ENCODE measurements around the gene TMEM109. TPM values are rescaled to one million over a fixed set of nuclear protein-coding genes. Genes with fewer than 3 reads are reported as not detected.
A peak's percentile ranks its signal among the peaks of the same experiment; 100 is the strongest.

The TMEM109 gene
- total and polyA plus RNA-seq, 9 of the 15 experiments (the other 6 are each of a cell fraction or from before 2014, with no cell fraction given): 9.2 to 71.3 (median 30.5) TPM

DNA sequence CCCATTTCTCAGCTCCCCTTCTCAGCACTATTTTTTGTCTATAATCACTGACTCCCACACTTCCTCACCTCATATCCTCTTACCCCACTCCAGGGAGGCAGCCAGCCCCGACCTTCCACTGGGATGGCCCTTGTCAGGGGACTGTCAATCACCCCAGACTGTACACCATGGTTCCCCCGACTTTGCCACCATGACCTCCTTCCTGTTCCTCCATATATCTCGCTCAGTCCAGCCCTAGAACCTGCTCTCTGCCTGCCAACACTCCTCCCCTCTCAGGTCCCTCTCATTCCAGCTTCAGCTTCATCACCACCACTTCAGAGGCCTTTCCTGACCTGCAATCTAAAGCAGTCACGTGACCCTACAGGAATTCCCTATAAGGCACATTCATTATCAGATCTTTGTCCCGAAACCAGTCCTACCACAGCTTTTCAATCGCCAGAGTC is 24.1 kb upstream of the TMEM109 start (continued):
- TF ChIP-seq KLF13 (tag; IDR thresholded peaks at IDR 0.05; ENCODE audit: borderline replicate concordance, low read depth): no peak
- TF ChIP-seq HNRNPLL (IDR thresholded peaks at IDR 0.05; ENCODE audit: low read depth, low read length, poor library complexity, severe bottlenecking): no peak
- TF ChIP-seq NFRKB (IDR thresholded peaks at IDR 0.05; ENCODE audit: low read depth): no peak
- TF ChIP-seq GTF2A2 (tag; IDR thresholded peaks at IDR 0.05): no peak
- TF ChIP-seq POLR2A (conservative IDR thresholded peaks at IDR 0.05): peak; percentile 56; the same call in 1 of the 2 replicates
- TF ChIP-seq NR2F6 (CRISPR knock-in tag; IDR thresholded peaks at IDR 0.05): no peak

DNA sequence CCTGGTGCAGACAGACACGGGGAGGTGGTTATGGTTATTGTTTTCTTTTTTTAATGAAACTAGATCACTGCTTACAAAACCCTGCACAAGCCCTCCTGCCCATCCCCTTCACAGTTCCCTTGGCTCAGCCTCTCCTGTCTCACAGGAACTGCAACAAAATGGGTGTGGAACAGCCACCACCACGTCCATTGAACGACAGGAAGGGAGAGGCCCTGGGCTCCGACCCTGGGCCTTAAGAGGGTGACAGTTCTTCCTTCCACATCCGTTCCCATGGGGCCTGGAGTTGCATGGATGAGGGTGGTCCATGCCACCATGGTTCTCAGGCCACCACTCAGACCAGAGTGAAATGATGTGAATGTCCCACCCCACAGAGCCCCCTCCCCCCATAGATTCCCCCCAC is 23.3 kb upstream of the TMEM109 start:
- Histone ChIP-seq H3K4me1 (replicated peaks in 1 of 2; ENCODE audit: control insufficient read depth in 2 of 2, insufficient read depth in 2 of 2, low read length in 2 of 2) (peaks cover 7 to 32% of the 10 kb centered on the region in 2 experiments), H3K79me2 (ENCODE audit: control insufficient read depth, insufficient read depth, low read length) (no peaks in the 10 kb centered on the region), H3K9ac (ENCODE audit: insufficient read depth in 1 of 2, low read depth in 2 of 2, low read length in 2 of 2) (peak overlapping the region in 1 of 2 experiments; percentile 72; a peak in 1 of 4 replicates), H3K27me3 (ENCODE audit: control insufficient read depth in 2 of 2, insufficient read depth in 2 of 2, low read length in 2 of 2) (no peaks in the 10 kb centered on the region), H3K36me3 (ENCODE audit: control insufficient read depth, insufficient read depth, low read length) (peaks cover 64% of the 10 kb centered on the region), H3K4me3 (no peak overlapping the region), H3K4me2 (ENCODE audit: insufficient read depth, low read length) (no peak overlapping the region), H4K20me1 (replicated peaks; ENCODE audit: control insufficient read depth, insufficient read depth, low read length) (peaks cover 23% of the 10 kb centered on the region), H3K27ac (ENCODE audit: extremely low read depth, low read depth, low read length) (no peak overlapping the region), H3K9me3 (replicated peaks; ENCODE audit: control insufficient read depth, insufficient read depth, low read depth, low read length) (no peaks in the 10 kb centered on the region), H2AFZ (ENCODE audit: low read depth, low read length) (no peak overlapping the region), H3K9me1 (ENCODE audit: control insufficient read depth, insufficient read depth, low read length) (no peaks in the 10 kb centered on the region)
- CTCF ChIA-PET (ENCODE audit: low intra/inter-chr PET ratio): interaction anchor here (2.3 kb wide), 1 partner anchor 60 kb away, joined by 12 read pairs; no protein-coding TSS in a partner anchor
- peak in 1 of 4 experiments; percentile 21 for DNase-seq (ENCODE audit: extremely low read depth in 1 of 4, low spot score in 3 of 4)
- no peak for FAIRE-seq
- 26% methylated on average over 5 of the region's 5 CpGs for WGBS (ENCODE audit: insufficient coverage, low coverage, missing lambda C conversion rate)
- in situ Hi-C loops (cut with MboI): loop anchor here (5.0 kb wide), 1 partner anchor 53 kb away; no protein-coding TSS in a partner anchor
- POLR2A ChIA-PET: interaction anchor here (0.7 to 1.6 kb wide), 4 partner anchors 16 to 48 kb away, joined by 3 to 7 read pairs (median 4); partner anchors contain the start of gene PTGDR2
- intact Hi-C loops (cut with micrococcal nuclease): no loop called here
- BruUV-seq (replicated peaks): no TSS peak
- TF ChIP-seq, protein P1, sequence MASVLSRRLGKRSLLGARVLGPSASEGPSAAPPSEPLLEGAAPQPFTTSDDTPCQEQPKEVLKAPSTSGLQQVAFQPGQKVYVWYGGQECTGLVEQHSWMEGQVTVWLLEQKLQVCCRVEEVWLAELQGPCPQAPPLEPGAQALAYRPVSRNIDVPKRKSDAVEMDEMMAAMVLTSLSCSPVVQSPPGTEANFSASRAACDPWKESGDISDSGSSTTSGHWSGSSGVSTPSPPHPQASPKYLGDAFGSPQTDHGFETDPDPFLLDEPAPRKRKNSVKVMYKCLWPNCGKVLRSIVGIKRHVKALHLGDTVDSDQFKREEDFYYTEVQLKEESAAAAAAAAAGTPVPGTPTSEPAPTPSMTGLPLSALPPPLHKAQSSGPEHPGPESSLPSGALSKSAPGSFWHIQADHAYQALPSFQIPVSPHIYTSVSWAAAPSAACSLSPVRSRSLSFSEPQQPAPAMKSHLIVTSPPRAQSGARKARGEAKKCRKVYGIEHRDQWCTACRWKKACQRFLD (CRISPR knock-in tag; IDR thresholded peaks at IDR 0.05): 0 out of 2 replicates have a peak, but pooled peaks have one; percentile 14
- TF ChIP-seq, protein P2, sequence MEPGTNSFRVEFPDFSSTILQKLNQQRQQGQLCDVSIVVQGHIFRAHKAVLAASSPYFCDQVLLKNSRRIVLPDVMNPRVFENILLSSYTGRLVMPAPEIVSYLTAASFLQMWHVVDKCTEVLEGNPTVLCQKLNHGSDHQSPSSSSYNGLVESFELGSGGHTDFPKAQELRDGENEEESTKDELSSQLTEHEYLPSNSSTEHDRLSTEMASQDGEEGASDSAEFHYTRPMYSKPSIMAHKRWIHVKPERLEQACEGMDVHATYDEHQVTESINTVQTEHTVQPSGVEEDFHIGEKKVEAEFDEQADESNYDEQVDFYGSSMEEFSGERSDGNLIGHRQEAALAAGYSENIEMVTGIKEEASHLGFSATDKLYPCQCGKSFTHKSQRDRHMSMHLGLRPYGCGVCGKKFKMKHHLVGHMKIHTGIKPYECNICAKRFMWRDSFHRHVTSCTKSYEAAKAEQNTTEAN (CRISPR knock-in tag; IDR thresholded peaks at IDR 0.05): no peak
- peak; percentile 6; the same call in 2 of the 3 replicates for ATAC-seq

Measured in K562 (cell line).